Ishikawa (cell line): ENCODE results near the gene PLCD3.

Experiments used
- CEBPB ChIP-seq: IDR thresholded peaks from 2 replicates; pipeline ENCODE4 v1.6.1; 2012
- CREB1 ChIP-seq: IDR thresholded peaks from 2 replicates; pipeline ENCODE4 v1.6.1; 2012; ENCODE audit warnings: low read depth
- EGR1 ChIP-seq: IDR thresholded peaks from 2 replicates; pipeline ENCODE4 v1.6.1; 2012
- EP300 ChIP-seq: IDR thresholded peaks from 2 replicates; pipeline ENCODE4 v1.6.1; 2012; ENCODE audit warnings: borderline replicate concordance
- FOXM1 ChIP-seq: IDR thresholded peaks from 2 replicates; pipeline ENCODE4 v1.6.1; 2012; ENCODE audit warnings: low read depth, borderline replicate concordance
- NFIC ChIP-seq: IDR thresholded peaks from 2 replicates; pipeline ENCODE4 v1.6.1; 2012
- RAD21 ChIP-seq: IDR thresholded peaks from 2 replicates; pipeline ENCODE4 v1.6.1; 2012; ENCODE audit warnings: low read depth
- TAF1 ChIP-seq: IDR thresholded peaks from 2 replicates; pipeline ENCODE4 v1.6.1; 2012; ENCODE audit warnings: low read depth, mild to moderate bottlenecking
- TCF12 ChIP-seq: IDR thresholded peaks from 2 replicates; pipeline ENCODE4 v1.6.1; 2012; ENCODE audit warnings: low read depth
- TEAD4 ChIP-seq: IDR thresholded peaks from 2 replicates; pipeline ENCODE4 v1.6.1; 2012
- YY1 ChIP-seq: IDR thresholded peaks from 2 replicates; pipeline ENCODE4 v1.6.1; 2012; ENCODE audit warnings: low read depth
- ZBTB7A ChIP-seq: IDR thresholded peaks from 2 replicates; pipeline ENCODE4 v1.6.1; 2012; ENCODE audit warnings: low read depth
- TF ChIP-seq, protein P1 (sequence below): IDR thresholded peaks from 2 replicates; pipeline ENCODE4 v1.6.1; 2012
- TF ChIP-seq, protein P2 (sequence below): IDR thresholded peaks from 2 replicates; pipeline ENCODE4 v1.6.1; 2012
- TF ChIP-seq, protein P3 (sequence below): IDR thresholded peaks from 2 replicates; pipeline ENCODE4 v1.6.1; 2012; ENCODE audit warnings: low read depth, mild to moderate bottlenecking

Gene PLCD3

DNA sequence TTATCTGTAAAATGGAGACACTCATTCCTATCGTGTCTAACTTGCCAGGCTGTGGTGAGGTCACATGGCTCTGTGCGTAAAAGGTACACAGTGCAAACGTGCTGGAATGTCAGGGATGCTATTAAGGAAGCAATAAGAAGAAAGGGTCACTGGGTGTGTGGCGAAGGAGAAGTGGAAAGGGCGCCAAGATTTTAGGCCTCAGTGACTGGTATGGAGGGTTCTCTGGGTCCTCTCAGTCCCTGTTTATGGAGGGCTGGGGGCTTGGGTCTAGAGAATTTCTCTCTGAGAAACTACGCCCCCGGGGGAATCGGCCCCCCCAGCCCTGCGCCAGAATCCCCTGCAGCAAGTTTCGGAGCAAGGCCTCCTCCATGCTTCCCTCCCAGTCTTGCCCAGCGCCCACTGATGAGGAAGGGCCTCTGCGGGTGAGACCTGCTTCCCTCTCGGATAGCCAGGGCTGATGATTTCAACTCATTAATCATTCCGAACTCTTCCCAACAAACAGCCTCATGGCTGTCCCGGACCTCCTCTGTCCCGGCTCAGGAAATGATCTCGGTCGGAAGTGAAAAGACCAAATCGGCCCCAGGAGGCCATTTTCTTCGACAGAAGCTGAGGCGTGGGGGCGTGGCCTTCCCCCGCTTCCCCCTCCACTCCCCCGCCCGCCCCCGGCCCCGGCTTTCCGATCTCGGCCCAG, 14.7 kb upstream of the PLCD3 start:
- no peak for TF ChIP-seq EP300
- peak; percentile 80; the same call in 1 of the 2 replicates for TF ChIP-seq YY1
- no peak for TF ChIP-seq FOXM1
- TF ChIP-seq CEBPB, result no peak
- no peak for TF ChIP-seq NFIC
- TF ChIP-seq, protein P1, sequence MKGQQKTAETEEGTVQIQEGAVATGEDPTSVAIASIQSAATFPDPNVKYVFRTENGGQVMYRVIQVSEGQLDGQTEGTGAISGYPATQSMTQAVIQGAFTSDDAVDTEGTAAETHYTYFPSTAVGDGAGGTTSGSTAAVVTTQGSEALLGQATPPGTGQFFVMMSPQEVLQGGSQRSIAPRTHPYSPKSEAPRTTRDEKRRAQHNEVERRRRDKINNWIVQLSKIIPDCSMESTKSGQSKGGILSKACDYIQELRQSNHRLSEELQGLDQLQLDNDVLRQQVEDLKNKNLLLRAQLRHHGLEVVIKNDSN, result peak; percentile 84
- peak; percentile 80 for TF ChIP-seq TEAD4
- peak; percentile 36 for TF ChIP-seq TAF1
- TF ChIP-seq, protein P2, sequence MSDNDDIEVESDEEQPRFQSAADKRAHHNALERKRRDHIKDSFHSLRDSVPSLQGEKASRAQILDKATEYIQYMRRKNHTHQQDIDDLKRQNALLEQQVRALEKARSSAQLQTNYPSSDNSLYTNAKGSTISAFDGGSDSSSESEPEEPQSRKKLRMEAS, result no peak

DNA sequence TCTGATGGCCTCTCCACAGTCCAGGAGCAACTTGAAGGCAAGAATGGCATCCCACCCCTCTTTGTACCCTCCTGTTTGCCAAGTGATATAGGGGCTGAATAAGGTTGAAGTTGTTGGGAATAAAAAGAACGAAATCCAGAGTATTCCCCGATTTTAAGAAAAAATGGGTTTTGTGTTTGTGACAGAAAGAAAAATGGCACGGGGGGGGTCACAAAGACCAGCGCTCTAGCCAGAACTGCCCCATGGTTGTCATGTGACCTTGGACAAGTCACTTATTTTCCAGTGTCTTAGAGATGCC, 14.2 kb upstream of the PLCD3 start:
- no peak for TF ChIP-seq RAD21
- TF ChIP-seq TEAD4, result no peak
- no peak for TF ChIP-seq FOXM1
- TF ChIP-seq, protein P2, result no peak
- TF ChIP-seq, protein P3, sequence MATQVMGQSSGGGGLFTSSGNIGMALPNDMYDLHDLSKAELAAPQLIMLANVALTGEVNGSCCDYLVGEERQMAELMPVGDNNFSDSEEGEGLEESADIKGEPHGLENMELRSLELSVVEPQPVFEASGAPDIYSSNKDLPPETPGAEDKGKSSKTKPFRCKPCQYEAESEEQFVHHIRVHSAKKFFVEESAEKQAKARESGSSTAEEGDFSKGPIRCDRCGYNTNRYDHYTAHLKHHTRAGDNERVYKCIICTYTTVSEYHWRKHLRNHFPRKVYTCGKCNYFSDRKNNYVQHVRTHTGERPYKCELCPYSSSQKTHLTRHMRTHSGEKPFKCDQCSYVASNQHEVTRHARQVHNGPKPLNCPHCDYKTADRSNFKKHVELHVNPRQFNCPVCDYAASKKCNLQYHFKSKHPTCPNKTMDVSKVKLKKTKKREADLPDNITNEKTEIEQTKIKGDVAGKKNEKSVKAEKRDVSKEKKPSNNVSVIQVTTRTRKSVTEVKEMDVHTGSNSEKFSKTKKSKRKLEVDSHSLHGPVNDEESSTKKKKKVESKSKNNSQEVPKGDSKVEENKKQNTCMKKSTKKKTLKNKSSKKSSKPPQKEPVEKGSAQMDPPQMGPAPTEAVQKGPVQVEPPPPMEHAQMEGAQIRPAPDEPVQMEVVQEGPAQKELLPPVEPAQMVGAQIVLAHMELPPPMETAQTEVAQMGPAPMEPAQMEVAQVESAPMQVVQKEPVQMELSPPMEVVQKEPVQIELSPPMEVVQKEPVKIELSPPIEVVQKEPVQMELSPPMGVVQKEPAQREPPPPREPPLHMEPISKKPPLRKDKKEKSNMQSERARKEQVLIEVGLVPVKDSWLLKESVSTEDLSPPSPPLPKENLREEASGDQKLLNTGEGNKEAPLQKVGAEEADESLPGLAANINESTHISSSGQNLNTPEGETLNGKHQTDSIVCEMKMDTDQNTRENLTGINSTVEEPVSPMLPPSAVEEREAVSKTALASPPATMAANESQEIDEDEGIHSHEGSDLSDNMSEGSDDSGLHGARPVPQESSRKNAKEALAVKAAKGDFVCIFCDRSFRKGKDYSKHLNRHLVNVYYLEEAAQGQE, result no peak
- no peak for TF ChIP-seq YY1
- TF ChIP-seq ZBTB7A, result no peak
- TF ChIP-seq TCF12, result no peak

DNA sequence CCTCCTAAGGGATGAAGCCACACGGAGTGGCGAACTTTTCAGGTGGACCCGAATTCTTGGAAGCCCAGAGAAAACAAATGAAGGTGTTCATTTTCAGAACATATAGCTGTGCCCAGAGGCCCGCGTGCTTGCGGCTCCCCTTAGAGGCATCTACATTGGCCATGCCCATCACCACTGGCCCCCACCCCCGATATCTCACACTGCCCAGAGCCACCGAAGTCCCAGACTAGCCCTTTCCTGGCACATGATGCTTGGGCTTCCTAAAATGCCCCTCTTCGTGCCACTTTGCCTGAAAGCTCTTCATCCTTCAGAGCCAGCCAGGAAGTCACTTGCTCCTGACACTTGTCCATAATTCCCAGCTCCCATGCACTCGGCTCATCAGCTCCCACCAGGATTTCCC, 13.9 kb upstream of the PLCD3 start:
- no peak for TF ChIP-seq TAF1
- TF ChIP-seq, protein P2, result no peak
- TF ChIP-seq YY1, result no peak
- no peak for TF ChIP-seq FOXM1
- no peak for TF ChIP-seq CEBPB
- no peak for TF ChIP-seq EP300
- no peak for TF ChIP-seq ZBTB7A
- TF ChIP-seq CREB1, result no peak
- TF ChIP-seq, protein P3, result no peak

DNA sequence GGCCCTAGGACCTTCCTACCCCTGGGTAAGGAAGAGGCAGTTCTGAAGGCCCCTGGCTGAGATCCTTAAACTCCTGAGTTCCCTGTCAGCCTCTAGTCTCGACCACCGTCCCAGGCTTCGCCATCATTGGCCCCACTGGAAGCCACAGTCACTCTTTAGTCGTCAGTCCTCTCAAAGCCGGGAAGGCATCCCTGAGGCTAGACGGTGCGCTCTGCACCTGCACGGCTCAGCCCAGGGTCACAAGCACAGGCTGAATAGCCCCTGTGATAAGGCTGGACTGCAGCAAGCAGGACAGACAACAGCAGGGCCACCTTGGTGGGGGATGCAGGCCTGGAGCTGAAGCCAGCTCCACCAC, 12.7 kb upstream of the PLCD3 start:
- TF ChIP-seq FOXM1, result no peak
- TF ChIP-seq TCF12, result no peak
- TF ChIP-seq, protein P2, result no peak
- no peak for TF ChIP-seq EGR1
- TF ChIP-seq TEAD4, result no peak
- TF ChIP-seq, protein P1, result no peak
- TF ChIP-seq NFIC, result no peak
- TF ChIP-seq YY1, result no peak
- TF ChIP-seq, protein P3, result no peak
- TF ChIP-seq ZBTB7A, result no peak
- no peak for TF ChIP-seq CEBPB
